Measurements from ENCODE around the gene SLC40A1.
A peak's percentile ranks its signal among the peaks of the same experiment; 100 is the strongest.

Gene SLC40A1

DNA sequence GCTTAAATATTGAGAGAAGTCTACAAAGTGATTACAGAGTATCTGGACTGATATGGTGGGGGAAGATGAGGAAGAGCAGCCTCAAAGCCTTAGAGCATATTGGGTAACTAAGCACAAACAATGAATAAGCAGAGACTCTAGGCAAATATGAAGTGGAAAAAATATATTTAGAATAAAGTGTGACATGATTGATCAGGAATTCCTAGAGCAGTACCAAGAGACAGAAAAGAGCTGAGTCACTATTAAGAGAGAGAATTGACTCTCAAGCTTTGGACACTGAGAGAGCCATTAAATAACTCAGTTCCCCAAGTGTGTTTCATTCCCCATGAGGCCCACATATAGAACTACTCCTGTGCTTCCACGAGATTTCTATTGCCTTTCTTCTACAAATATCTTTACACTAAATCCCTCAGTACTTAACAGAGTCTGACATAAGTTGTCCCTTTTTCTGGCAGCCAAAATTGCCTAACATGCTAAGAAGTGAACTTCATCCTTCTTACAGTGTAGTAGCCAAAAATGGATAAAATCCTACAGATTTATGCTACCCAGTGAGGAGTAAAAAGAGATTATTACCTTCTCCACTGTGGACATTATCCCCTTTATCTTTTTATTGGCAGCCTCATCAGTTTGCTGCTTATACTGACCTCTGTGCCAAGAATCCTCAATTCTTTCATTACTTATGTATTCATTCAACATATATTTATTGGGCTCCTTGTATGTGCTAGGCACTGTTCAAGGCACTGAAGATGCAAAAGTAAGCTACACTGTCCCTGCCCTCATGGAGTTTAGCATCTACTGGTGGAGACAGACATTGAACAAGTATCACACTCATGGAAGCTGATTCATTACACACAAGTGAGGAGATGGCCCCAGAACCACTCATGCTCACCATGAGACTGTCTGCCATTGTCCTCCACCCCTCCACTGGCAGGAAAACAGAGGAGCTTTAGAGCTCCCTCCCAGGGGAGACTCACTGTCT, 45.4 kb downstream of the SLC40A1 start:
- no peak for DNase-seq

GRCh38 chr2:189533288-189534035, 47.1 kb downstream of the SLC40A1 start:
- DNase-seq, result no peak

DNA sequence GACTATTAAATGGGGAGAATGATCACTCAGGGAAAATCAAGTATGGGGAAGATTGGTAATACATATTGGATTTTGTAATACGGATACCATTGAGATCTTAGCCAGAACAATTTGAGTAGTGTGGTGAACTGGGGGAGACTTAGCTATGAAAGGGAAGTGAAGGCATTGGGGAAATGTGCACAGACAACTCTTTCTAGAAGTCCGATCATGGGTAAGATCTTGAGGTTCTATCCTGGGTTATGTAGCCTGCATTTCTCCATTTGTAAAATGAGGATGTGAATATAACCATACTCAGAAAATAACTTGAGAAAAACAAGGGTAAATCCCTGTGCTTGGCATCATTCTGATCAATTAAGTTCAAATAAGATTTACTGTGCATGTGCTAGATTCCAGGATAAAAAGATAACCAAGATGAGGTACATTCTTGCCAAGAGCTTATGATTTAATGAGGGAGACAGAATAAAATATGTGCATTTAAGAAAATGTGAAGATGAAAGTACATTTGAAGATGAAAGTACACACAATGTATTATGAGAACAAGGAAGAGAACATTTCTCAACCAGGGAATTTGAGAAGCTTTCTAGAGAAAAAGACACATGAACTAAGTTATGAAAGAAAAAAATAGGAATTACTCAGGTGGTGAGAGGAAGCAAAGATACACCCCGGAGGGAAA, 49.5 kb downstream of the SLC40A1 start:
- no peak for DNase-seq

- no peak for DNase-seq
Measured at GRCh38 chr2:189528617-189529016, 52.0 kb downstream of the SLC40A1 start.

DNA sequence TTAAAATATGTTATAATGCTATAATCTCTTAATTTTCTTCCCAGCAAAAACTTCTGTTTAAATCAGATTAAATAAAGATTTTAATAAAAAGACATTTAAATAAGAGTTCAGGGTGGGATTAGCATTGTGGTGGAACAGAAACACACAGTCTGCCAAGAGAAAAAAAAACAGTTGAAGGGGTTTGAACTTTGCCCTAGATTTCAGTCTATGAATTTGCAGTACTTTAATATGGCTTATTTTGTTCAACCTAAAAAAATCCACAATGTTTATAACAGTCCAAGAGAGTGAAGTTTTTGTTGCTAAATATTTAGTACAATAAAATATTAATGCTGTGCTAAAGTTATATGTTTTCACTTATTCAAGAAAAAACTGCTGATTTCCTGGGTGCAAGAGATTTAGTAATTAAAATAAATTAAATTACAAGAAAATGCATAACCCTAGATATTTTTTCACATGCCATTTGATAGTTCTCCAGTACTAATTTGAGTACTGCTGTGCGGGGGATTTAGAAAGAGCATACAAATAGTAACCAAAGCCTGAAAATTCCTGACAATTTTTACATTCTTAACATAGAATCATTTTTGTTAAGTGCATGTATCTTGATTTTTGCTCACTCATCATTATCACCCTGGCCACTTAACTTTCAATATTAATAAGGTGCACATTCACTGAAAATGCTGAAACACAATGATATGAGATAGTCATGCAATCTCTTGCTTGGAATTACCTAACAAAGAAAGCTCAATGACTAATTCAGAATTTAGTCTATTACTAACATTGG, 52.6 kb downstream of the SLC40A1 start:
- DNase-seq, result peak; percentile 3

GRCh38 chr2:189527041-189527750, 53.4 kb downstream of the SLC40A1 start:
- no peak for DNase-seq

DNA sequence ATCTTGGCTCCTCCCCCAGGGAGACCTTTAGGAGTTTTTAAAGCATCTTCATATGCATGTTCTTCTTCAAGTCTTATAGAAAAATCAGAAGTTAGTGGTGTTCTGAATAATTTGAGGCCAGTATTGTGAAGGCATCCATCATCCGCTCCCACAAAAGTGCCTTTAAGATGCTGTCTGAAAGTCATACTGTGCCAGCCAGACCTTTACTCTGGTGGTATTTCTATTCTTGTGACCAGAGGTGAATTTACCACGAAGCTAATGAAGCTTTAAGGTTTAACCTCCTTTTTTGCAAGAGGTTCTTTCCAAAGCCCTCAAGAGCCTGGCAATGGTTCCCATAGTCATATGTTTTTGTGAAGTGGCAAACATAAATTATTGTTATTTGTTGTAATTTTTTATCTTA, 54.3 kb downstream of the SLC40A1 start:
- no peak for DNase-seq

DNA sequence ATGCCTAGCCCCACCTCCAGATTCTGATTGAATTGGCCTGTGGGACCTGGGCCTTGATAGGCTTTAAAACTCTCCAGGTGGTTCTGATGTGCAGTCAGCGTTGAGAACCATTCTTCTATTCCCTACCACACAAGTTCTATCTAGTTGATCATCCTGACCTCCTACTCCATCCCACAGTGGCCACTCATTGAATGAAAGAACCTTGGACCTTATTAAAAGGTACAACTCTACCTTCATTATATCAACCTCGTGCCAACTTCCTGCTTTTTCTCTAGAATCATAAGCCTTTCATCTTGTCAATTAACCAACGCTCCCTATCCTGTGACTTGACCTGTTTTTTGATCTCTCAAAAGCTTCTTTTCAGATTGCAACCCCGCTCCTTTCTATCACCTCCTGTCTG, 55.8 kb downstream of the SLC40A1 start:
- no peak for DNase-seq

GRCh38 chr2:189522435-189523151, 58.0 kb downstream of the SLC40A1 start:
- DNase-seq, result no peak

DNA sequence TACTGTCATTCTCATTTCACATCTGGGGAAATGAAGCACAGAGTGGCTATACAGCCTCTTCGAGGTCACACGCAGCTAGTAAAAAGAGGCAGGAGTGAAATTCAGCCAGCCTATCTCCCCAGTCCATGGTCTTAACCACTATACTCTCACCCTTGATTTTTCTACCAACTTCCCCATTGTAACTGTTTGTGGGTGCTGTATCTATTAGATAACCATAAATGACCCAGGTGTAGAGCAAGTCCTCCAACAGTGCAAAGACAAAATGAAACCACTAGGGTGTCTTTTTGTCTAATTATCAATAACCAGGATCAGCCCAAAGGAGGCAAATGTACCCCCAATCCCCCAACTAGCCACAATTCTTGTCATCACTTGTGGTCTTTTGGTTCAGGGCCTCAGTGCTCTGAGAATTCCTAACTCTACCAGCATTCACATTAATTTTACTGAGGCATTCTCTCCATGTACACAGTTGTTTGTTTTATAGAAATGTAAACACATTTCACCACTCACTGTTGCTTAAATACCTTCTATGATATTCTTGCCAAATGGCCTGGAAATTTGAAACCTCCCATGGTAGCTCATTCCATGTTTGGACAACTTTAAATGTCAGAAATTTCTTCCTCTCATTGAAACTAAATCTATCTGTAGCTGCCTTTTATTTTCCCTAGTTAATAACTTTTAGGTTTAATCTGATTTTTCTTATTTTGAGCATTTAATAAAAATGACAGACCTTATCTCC, 58.7 kb downstream of the SLC40A1 start:
- DNase-seq, result no peak

- DNase-seq, result no peak
Measured at GRCh38 chr2:189519631-189520387, 60.8 kb downstream of the SLC40A1 start.

GRCh38 chr2:189517847-189518535, 62.6 kb downstream of the SLC40A1 start:
- DNase-seq, result no peak

DNA sequence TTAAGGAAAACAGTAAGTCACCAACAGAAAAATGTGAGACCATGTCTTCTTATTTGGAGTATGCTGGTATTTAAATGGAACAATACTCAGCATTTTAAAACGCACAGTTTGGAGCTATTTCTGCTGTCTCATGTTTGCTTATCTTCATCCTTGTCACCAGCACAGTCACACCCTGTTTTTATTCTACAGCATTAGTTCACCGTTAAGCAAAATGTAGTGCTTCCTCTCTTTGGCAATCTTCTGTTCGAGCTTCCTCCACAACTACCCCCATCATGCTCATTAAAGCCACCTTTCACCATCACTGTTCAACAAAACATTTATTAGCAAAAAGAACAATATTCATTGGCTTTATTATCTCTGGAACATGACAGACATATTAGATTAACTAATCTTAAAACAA, 64.0 kb downstream of the SLC40A1 start:
- no peak for DNase-seq

DNA sequence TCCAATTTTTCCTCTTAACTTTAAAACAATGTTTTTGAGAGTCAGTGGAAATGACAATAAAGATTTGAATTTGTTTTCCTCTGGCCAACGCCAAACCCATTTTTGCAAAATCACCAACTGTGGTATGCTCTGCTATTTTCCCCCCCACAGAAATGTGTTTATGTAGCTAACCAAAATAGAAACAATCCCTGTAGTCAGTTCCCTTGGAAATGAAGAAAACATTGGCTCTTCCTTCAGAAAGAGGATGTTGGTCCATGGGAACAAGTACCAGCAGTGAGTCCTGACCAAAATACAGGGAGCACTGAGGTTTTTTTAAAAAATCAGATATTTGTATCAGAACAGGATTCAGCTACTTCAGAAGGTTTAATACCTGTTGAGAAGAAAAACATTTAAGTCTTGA, 65.3 kb downstream of the SLC40A1 start:
- no peak for DNase-seq

- no peak for DNase-seq
Measured at GRCh38 chr2:189514104-189514503, 66.5 kb downstream of the SLC40A1 start.

DNA sequence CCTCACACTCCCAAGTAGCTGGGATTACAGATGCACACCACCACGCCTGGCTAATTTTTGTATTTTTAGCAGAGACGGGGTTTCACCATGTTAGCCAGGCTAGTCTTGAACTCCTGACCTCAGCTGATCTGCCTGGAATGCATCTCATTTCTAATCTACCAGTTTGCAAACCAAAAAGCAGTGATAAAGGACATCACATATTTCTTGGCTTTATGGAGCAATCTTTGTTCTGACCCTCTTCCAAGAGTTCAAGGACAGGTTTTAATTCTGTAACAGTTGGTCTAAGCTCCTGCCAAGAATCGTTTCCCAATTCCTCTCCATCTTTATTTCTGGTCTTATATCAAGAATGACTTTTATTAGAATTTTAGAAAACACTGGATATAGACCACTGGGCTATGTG, 67.7 kb downstream of the SLC40A1 start:
- no peak for DNase-seq

DNA sequence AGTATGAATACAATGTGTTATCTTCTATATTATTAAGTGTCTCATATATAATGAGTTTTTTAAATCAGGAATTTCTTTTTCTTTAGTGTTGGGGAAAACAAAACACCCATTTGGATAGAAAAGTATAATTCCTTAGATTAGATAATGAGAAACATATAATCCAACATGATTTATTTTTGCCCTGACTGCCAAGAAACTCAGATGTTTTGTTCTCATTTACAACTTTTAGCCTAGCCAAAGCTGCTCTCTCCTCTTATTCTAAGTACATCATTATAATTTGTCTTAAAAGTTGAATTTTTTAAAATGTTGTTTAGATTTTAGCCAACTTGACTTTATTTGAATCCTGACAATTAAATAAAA, 68.6 kb downstream of the SLC40A1 start:
- no peak for DNase-seq

DNA sequence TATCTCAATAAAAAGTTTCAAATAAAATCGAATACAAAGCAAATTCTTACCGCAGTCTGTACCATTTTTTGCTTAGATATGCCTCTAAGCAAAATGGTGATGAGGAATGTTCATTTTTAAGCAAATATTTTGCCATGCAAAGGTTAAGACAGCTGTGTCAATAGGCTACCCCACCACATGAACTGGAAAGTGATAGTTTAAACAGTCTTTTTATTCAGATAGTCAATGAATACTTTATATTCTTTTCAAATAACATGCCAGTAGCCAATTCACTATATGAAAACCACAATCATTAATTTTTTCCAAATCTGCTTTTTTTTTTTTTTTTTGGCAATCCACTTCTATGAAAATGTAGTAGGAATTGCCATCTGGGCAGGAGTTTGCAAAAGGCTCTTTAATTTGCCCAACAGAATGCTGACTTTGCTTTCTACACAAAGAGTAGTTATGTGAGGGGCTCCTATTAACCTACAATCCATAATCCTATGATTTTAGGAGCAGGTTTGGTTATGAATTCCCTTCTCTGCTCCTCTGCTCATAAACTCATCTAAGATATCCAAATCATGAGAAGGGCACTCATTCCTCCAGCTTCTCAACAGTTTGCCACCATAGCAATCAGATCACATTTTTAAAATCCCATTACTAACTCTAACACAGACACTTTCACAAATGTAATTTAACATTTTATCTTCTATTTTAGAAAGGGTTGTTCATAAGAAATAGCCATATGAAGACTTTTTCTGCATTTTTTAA, 69.2 kb downstream of the SLC40A1 start:
- DNase-seq, result no peak
